ENCODE measurements around the gene RNF38.
"Not testable (repeated sequence)": the region's sequence is repeated elsewhere in the genome, so short reads cannot be mapped to it uniquely, and the experiment has no call there.

Gene RNF38

DNA sequence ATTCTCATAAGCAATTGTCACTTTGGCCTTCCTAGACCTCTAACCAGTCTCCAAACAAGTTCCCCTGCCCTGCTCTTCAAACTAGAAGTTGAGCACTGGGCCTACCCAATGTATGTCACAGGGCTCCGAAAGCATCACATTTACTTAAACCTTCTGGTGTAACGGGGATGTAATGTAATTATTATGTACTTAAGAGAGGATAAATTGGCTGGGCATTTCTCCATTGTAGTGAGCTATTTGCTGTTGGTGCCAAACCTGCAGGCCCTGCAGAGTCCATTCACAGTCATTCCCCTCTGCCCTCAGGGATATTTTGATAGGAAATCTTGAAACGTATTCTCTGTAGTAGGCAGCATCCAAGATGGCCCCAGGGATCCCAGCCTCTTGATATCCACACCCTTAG lies 77.6 kb downstream of the RNF38 start:
- DNase-seq (ENCODE audit: low spot score) = no peak
- in situ Hi-C loops (cut with MboI; ENCODE audit: low sequenced_read_pairs, unreplicated experiment) = no loop called here
- TF ChIP-seq, protein P1, sequence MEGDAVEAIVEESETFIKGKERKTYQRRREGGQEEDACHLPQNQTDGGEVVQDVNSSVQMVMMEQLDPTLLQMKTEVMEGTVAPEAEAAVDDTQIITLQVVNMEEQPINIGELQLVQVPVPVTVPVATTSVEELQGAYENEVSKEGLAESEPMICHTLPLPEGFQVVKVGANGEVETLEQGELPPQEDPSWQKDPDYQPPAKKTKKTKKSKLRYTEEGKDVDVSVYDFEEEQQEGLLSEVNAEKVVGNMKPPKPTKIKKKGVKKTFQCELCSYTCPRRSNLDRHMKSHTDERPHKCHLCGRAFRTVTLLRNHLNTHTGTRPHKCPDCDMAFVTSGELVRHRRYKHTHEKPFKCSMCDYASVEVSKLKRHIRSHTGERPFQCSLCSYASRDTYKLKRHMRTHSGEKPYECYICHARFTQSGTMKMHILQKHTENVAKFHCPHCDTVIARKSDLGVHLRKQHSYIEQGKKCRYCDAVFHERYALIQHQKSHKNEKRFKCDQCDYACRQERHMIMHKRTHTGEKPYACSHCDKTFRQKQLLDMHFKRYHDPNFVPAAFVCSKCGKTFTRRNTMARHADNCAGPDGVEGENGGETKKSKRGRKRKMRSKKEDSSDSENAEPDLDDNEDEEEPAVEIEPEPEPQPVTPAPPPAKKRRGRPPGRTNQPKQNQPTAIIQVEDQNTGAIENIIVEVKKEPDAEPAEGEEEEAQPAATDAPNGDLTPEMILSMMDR (IDR thresholded peaks at IDR 0.05; ENCODE audit: borderline replicate concordance, control extremely low read depth, extremely low read depth, insufficient read depth, missing control alignments) = no peak

DNA sequence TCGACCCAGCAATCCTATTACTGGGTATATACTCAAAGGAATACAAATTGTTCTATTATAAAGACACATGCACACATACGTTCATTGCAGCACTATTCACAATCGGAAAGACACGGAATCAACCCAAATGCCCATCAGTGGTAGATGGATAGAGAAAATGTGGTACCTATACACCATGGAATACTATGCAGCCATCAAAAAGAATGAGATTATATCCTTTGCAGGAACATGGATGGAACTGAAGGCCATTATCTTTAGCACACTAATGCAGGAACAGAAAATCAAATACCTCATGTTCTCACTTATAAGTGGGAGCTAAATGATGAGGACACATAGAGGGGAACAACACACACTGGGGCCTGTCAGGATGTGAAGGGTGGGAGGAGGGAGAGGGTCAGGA lies 78.2 kb downstream of the RNF38 start:
- DNase-seq (ENCODE audit: low spot score); in situ Hi-C loops (cut with MboI; ENCODE audit: low sequenced_read_pairs, unreplicated experiment): not testable (repeated sequence)

DNA sequence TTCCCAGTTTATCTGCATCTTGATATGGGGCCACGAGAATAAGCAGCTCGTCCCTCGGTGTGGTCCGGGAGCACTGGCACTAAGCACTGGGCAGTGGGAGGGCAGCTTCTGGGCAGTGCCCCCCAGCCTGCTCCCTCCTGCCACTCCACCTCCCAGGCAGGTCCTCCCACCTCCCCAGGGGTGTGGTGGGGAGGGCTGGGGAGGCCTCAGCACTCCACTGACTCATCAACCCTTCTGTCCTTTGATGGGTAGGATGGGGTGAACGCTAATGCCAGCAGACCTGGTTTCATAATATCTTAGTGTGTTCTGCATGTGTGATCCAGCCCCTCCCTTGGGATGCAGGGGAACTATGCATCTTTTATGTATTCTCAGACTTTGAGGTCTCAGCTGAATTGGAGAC lies 79.6 kb downstream of the RNF38 start:
- in situ Hi-C loops (cut with MboI; ENCODE audit: low sequenced_read_pairs, unreplicated experiment) = no loop called here
- TF ChIP-seq, protein P1 (IDR thresholded peaks at IDR 0.05; ENCODE audit: borderline replicate concordance, control extremely low read depth, extremely low read depth, insufficient read depth, missing control alignments) = no peak
- DNase-seq (ENCODE audit: low spot score) = no peak

DNA sequence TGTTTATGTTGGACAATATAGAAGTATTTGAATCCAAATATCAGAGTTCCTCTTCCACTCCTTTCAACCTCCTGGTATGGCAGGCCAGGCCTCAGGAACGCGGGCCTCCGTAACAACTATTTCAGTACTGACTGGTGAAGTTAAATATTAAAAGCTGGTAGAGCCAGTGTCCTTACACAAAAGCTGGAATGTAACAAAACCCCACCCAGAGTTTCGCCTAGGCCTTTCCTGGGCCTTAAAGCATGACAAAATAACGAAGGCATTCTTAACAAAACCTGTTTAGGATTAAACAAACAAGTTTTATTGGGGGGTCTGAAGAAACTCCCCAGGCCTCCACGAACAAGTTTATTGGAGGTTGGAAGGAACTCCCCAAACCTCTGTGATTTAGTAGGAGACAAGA lies 80.3 kb downstream of the RNF38 start:
- no peak for DNase-seq (ENCODE audit: low spot score)
- TF ChIP-seq, protein P1 (IDR thresholded peaks at IDR 0.05; ENCODE audit: borderline replicate concordance, control extremely low read depth, extremely low read depth, insufficient read depth, missing control alignments) = no peak
- in situ Hi-C loops (cut with MboI; ENCODE audit: low sequenced_read_pairs, unreplicated experiment) = no loop called here

DNA sequence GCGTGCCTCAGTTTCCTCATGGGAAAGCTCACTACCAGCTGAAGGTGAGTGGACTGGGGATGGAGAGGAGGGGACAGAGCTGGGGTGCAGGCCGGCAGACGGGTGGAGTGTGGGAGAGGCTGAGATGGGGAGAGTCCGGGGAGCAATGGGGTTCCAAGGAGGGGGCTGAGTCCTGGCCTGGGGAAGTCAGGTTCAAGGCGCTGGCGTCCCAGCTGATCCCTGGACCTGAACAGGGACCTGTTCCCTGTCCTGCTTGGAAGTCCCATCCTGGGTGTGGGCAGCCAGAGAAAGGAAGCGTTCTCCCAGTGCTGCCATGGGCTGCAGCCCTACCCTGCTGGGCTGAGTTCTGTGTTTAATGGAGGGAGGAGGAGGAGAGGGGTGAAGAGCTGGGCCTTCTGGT lies 80.9 kb downstream of the RNF38 start:
- TF ChIP-seq, protein P1 (IDR thresholded peaks at IDR 0.05; ENCODE audit: borderline replicate concordance, control extremely low read depth, extremely low read depth, insufficient read depth, missing control alignments) = no peak
- DNase-seq (ENCODE audit: low spot score) = no peak
- in situ Hi-C loops (cut with MboI; ENCODE audit: low sequenced_read_pairs, unreplicated experiment) = no loop called here

DNA sequence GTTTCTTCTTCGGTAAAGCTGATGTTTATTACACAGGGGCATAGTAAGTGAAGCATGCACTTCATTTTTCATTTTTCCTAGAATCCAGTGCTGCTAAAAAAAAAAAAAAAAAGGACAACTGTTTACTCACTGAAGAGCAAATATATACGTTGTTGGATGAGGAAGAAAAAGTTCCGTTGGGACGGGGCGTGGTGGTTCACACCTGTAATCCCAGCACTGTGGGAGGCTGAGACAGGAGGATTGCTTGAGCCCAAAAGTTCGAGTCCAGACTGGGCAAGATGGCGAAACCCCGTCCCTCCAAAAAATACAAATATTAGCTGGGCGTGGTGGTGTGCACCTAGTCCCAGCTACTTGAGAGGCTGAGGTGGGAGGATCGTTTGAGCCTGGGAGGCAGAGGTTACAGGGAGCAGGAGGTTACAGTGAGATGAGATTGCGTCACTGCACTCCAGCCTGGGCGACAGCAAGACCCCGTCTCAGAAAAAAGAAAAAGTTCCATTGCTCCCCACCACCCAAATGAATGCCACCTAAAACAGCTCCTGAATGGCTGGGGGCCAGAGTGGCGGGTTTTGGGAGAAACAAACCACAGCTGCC lies 81.8 kb downstream of the RNF38 start:
- TF ChIP-seq, protein P1 (IDR thresholded peaks at IDR 0.05; ENCODE audit: borderline replicate concordance, control extremely low read depth, extremely low read depth, insufficient read depth, missing control alignments) = no peak
- no peak for DNase-seq (ENCODE audit: low spot score)
- in situ Hi-C loops (cut with MboI; ENCODE audit: low sequenced_read_pairs, unreplicated experiment) = no loop called here

DNA sequence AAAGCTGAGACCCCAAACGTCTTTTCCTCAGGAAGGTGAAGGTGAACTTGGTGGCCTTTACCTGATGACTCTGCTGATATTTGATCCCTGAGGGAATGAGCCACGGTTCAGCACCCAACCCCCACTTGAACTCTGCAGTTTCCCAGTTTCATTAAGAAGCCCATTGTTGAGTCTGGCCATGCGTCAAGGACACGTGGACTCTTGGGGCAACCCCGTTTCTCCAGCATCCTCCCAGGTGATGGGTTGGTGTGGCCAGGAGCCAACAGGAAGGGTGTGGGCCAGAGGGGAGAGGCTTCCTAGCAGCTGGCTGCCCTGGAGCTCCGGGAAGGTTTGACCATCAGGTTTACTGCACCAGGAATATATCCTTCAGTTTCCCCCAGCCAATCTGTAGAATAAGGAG lies 82.3 kb downstream of the RNF38 start:
- in situ Hi-C loops (cut with MboI; ENCODE audit: low sequenced_read_pairs, unreplicated experiment) = no loop called here
- TF ChIP-seq, protein P1 (IDR thresholded peaks at IDR 0.05; ENCODE audit: borderline replicate concordance, control extremely low read depth, extremely low read depth, insufficient read depth, missing control alignments) = no peak
- no peak for DNase-seq (ENCODE audit: low spot score)
